Right lobe of liver (tissue), 4 donors: ENCODE measurements around the gene PDSS2.

ENCODE experiments used
- CTCF ChIP-seq, 4 donors: fragments of 200-600 bp in 3 of 4; fragments of 450-650 bp in 1 of 4; IDR thresholded peaks; one replicate each; pipeline versions ENCODE4 v1.5.1 to v1.8.0; 2016 to 2022; ENCODE audit warnings: antibody characterized with exemption in 4 of 4, mild to moderate bottlenecking in 2 of 4
- POLR2A ChIP-seq: fragments of 450-650 bp; IDR thresholded peaks from one replicate; pipeline ENCODE4 v1.6.1; 2017; ENCODE audit warnings: antibody characterized with exemption, mild to moderate bottlenecking
- donor health status: DM: no; HTN: no; CAD: no.
- donor health status: DM: no; HTN: no; CAD: no.
- donor health status: DM: no; HTN: yes; CAD: no.

GRCh38 chr6:107274288-107274687, 185.1 kb downstream of the PDSS2 start:
- no peak for TF ChIP-seq POLR2A
- no peak for TF ChIP-seq CTCF (IDR thresholded peaks at IDR 0.05)
